Heart right ventricle (tissue), 16 donors: ENCODE data around the gene ESD. TPM values are rescaled to one million over a fixed set of nuclear protein-coding genes. Genes with fewer than 3 reads are reported as not detected.

Experiments
- ATAC-seq, 8 donors: fragments of 200-7000 bp; cut with Tn5 transposase; one replicate each; pipeline ENCODE4 v1.9.1; 2020; ENCODE audit warnings: mild to moderate bottlenecking in 8 of 8, moderate library complexity in 8 of 8, moderate number of reproducible peaks in 1 of 8
- DNase-seq, 2 donors: peaks; one replicate each; pipeline ENCODE4 v3.0.0-alpha.2; 2020
- H3K27ac ChIP-seq, 10 donors: fragments of 200-600 bp; sonication (generic) in 2 of 10; one replicate each; pipeline versions ENCODE4 v1.5.0 to v1.8.0; 2020 to 2022; ENCODE audit warnings: mild to moderate bottlenecking in 3 of 10
- H3K27me3 ChIP-seq, 7 donors: fragments of 200-600 bp; one replicate each; pipeline ENCODE4 v1.8.0; 2021 to 2022; ENCODE audit warnings: mild to moderate bottlenecking in 2 of 7
- H3K36me3 ChIP-seq, 9 donors: fragments of 200-600 bp; sonication (generic) in 1 of 9; one replicate each; pipeline versions ENCODE4 v1.5.0 to v1.8.0; 2020 to 2022; ENCODE audit warnings: mild to moderate bottlenecking in 2 of 9
- H3K4me1 ChIP-seq, 9 donors: fragments of 200-600 bp; sonication (generic) in 1 of 9; one replicate each; pipeline versions ENCODE4 v1.5.0 to v1.8.0; 2020 to 2022; ENCODE audit warnings: mild to moderate bottlenecking in 4 of 9
- H3K4me3 ChIP-seq, 10 donors: fragments of 200-600 bp; sonication (generic) in 2 of 10; one replicate each; pipeline versions ENCODE4 v1.5.0 to v1.8.0; 2020 to 2022; ENCODE audit warnings: mild to moderate bottlenecking in 7 of 10, moderate library complexity in 2 of 10
- H3K9me3 ChIP-seq, 11 donors: fragments of 200-600 bp in 10 of 11; sonication (generic) in 2 of 11; one replicate each; pipeline versions ENCODE4 v1.5.0 to v1.8.0; 2013 to 2022; ENCODE audit warnings: mild to moderate bottlenecking in 2 of 11, control low read depth in 1 of 11, moderate library complexity in 1 of 11
- WGBS, 2 donors: extraction: QIAGEN DNeasy Blood & Tissue Kit; methylation state at CpG; one replicate each; pipeline ENCODE4 v1.1.7; 2013; ENCODE audit warnings: inconsistent platforms in 1 of 2; 5-methylcytosine and 5-hydroxymethylcytosine counted together
- intact Hi-C, 10 donors: fragments of 100-400 bp; cut with DNase I; formaldehyde crosslinking; loops; one replicate each; pipeline versions ENCODE4 v1.11.1 to v1.14.2; 2022
- polyA plus RNA-seq, 2 donors: library from polyadenylated mRNA; stranded (reverse); fragments of 200-250 nt; gene quantifications; one replicate each; pipeline ENCODE4 v1.2.3, GENCODE V29; 2013
- total RNA-seq, 10 donors: library from RNA; stranded (reverse); fragmentation: NEBNext Ultra II Directional in 3 of 10; extraction: Animal tissue kit (Norgen Biotek cat#: 25700) in 3 of 10; gene quantifications; one replicate each; pipeline versions ENCODE4 v1.2.1 to v1.2.4, GENCODE V29; 2021 to 2023
- TF ChIP-seq, protein P1 (sequence below), 9 donors: fragments of 200-600 bp; sonication (generic) in 2 of 9; IDR thresholded peaks; one replicate each; pipeline versions ENCODE4 v1.5.0 to v1.8.0; 2021 to 2022; ENCODE audit warnings: antibody characterized with exemption in 9 of 9, mild to moderate bottlenecking in 5 of 9, moderate library complexity in 1 of 9
- donor health status: Arrhythmogenic right ventricular cardiomyopathy.
- donor health status: ischemic (EF 13 %, LVEDD 7.1; RV severe dilation, severe dysfunction).
- donor health status: healthy with polysubstance abuse.
- donor health status: DM: no; HTN: yes; CAD: no.
- donor health status: DM: no; HTN: no; CAD: no.
- donor health status: ischemic (EF 25% LVEDD 6.9; RV normal size, moderate dysfunction).
- donor health status: ischemic (EF 25% LVEDD 5.7; RV mildly dilated, moderate dysfunction).
- donor health status: healthy.
- donor health status: DM: yes; HTN: yes; CAD: no.
- donor health status: Ischemic cardiomyopathy.
- donor health status: ischemic (EF 35%, LVEDD 5.7; RV mildly dilated, moderate dysfunction).
- donor health status: nonischemic (EF 11% LVEDD 7.7; RV severe dilation, severe dysfunction).
- donor health status: DM: yes; HTN: yes; CAD: no.
- donor health status: PGD.
- donor health status: ischemic (EF 29% LVEDD 5.4; RV normal size, mild dysfunction).
- donor health status: nonischemic (EF 23%, LVEDD 6.1; RV moderate dilation, normal function).

Gene ESD
- total and polyA plus RNA-seq, 12 donors: 44.9 to 124 (median 106) TPM

- WGBS, 2 donors: 68 to 72% methylated on average over 5 of the region's 5 CpGs
- peak overlapping the region; percentile 78 to 95 (median 92) for H3K27ac ChIP-seq
- H3K4me1 ChIP-seq: peaks cover 2 to 46% (median 34%) of the 10 kb centered on the region in 9 donors
- TF ChIP-seq, protein P1, sequence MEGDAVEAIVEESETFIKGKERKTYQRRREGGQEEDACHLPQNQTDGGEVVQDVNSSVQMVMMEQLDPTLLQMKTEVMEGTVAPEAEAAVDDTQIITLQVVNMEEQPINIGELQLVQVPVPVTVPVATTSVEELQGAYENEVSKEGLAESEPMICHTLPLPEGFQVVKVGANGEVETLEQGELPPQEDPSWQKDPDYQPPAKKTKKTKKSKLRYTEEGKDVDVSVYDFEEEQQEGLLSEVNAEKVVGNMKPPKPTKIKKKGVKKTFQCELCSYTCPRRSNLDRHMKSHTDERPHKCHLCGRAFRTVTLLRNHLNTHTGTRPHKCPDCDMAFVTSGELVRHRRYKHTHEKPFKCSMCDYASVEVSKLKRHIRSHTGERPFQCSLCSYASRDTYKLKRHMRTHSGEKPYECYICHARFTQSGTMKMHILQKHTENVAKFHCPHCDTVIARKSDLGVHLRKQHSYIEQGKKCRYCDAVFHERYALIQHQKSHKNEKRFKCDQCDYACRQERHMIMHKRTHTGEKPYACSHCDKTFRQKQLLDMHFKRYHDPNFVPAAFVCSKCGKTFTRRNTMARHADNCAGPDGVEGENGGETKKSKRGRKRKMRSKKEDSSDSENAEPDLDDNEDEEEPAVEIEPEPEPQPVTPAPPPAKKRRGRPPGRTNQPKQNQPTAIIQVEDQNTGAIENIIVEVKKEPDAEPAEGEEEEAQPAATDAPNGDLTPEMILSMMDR (IDR thresholded peaks at IDR 0.05): no peak
- DNase-seq (no peak), ATAC-seq (no peak)
- intact Hi-C loops: no loop called here
- no peaks in the 10 kb centered on the region for H3K27me3 ChIP-seq
- H3K36me3 ChIP-seq: peaks cover 0 to 25% (median 2%) of the 10 kb centered on the region in 9 donors
- no peaks in the 10 kb centered on the region for H3K9me3 ChIP-seq
- peak overlapping the region; percentile 57 to 95 (median 76) for H3K4me3 ChIP-seq
Observed at GRCh38 chr13:46796129-46796514, 839 bp downstream of the ESD start.

- no peak for DNase-seq
- H3K27me3 ChIP-seq: no peaks in the 10 kb centered on the region
- H3K4me3 ChIP-seq: peak overlapping the region in 4 of 10 donors; percentile 67 to 95 (median 80)
- intact Hi-C loops: no loop called here
- peaks cover 2 to 46% (median 34%) of the 10 kb centered on the region in 9 donors for H3K4me1 ChIP-seq
- TF ChIP-seq, protein P1 (IDR thresholded peaks at IDR 0.05): no peak
- ATAC-seq: no peak
- peaks cover 0 to 33% (median 10%) of the 10 kb centered on the region in 9 donors for H3K36me3 ChIP-seq
- H3K27ac ChIP-seq: no peak overlapping the region
- 94 to 95% methylated on average over 6 of the region's 6 CpGs for WGBS, 2 donors
- no peaks in the 10 kb centered on the region for H3K9me3 ChIP-seq
Observed at GRCh38 chr13:46795321-46795720, 1.6 kb downstream of the ESD start.

- Histone ChIP-seq H3K27me3 (no peaks in the 10 kb centered on the region), H3K4me3 (no peak overlapping the region), H3K4me1 (peaks cover 0 to 13% (median 0%) of the 10 kb centered on the region in 9 donors), H3K36me3 (peaks cover 0 to 100% (median 75%) of the 10 kb centered on the region in 9 donors), H3K27ac (no peak overlapping the region), H3K9me3 (no peaks in the 10 kb centered on the region)
- TF ChIP-seq, protein P1 (IDR thresholded peaks at IDR 0.05): no peak
- WGBS, 2 donors: 95 to 97% methylated on average over 3 of the region's 3 CpGs
- no peak for ATAC-seq
- intact Hi-C loops: loop anchor here in 1 of 10 donors (10.0 kb wide), 1 partner anchor 49 kb away; no protein-coding TSS in a partner anchor
- DNase-seq: no peak
Observed at GRCh38 chr13:46783504-46783903, 13.5 kb downstream of the ESD start.

DNA sequence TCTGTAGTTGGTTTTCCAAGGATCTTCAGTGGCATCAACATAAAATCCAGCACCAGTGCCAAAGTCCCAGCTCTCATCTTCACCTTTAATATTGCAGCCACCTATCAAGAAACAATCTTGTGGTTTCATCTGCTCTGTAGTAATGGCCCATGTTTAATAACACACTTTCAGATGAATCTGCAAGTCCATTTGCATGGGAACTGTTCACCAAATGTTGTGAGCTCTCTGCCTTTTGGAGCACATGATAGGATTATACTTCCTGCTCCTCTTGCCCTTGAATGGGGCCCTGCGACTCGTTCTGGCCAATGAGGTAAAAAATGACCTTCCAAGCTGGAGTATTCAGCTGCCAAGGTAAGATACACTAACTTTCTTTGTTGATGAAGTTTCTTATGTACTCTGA lies 14.3 kb downstream of the ESD start:
- Histone ChIP-seq H3K27ac (no peak overlapping the region), H3K36me3 (peaks cover 0 to 100% (median 71%) of the 10 kb centered on the region in 9 donors), H3K9me3 (no peaks in the 10 kb centered on the region), H3K27me3 (no peaks in the 10 kb centered on the region), H3K4me1 (peaks cover 0 to 13% (median 0%) of the 10 kb centered on the region in 9 donors), H3K4me3 (no peak overlapping the region)
- intact Hi-C loops: loop anchor here in 1 of 10 donors (10.0 kb wide), 1 partner anchor 48 kb away; no protein-coding TSS in a partner anchor
- DNase-seq (no peak), ATAC-seq (no peak)
- TF ChIP-seq, protein P1 (IDR thresholded peaks at IDR 0.05): no peak
- 63 to 64% methylated on average over 2 of the region's 2 CpGs for WGBS, 2 donors
